Motor neuron (in vitro differentiated cells): ENCODE measurements around the gene STAC2. TPM values are rescaled to one million over a fixed set of nuclear protein-coding genes. Genes with fewer than 3 reads are reported as not detected.

Experiments used
- total RNA-seq, 8 experiments: library from RNA; unstranded; fragments of 300-600 nt; gene quantifications; 2 replicates each; pipeline versions ENCODE4 v1.2.3 to v1.2.4, GENCODE V29; 2022

Gene STAC2
- total RNA-seq, 8 experiments from 2014 or later = 0.20 to 4.5 (median 0.84) TPM

Other genes starting within 250 kb of the STAC2 start
- gene PLXDC1, start 74.3 kb downstream of the STAC2 start, total RNA-seq = 1 to 10 TPM in 4 of 8 experiments, under 1 TPM in 4; 0.37 to 4.3 (median 0.93) TPM
- under 1 TPM in 6 of 8 experiments, not detected in 2; 0.07 to 0.66 (median 0.23) TPM for gene ARL5C, start 59.8 kb downstream of the STAC2 start, total RNA-seq
- gene CACNB1, start 28.3 kb downstream of the STAC2 start, total RNA-seq = 10 to 100 TPM in 5 of 8 experiments, 1 to 10 TPM in 3; 1.9 to 19.3 (median 16.0) TPM
- 1,000 to 10,000 TPM; 2,038 to 3,335 (median 2,760) TPM for gene RPL19, start 25.7 kb downstream of the STAC2 start, total RNA-seq
- gene FBXL20, start 175.7 kb upstream of the STAC2 start, total RNA-seq = 10 to 100 TPM in 7 of 8 experiments, 1 to 10 TPM in 1; 7.6 to 21.7 (median 14.9) TPM
- gene MED1, start 225.3 kb upstream of the STAC2 start, total RNA-seq = 10 to 100 TPM; 20.1 to 54.8 (median 28.2) TPM
- 10 to 100 TPM; 21.7 to 82.3 (median 32.2) TPM for gene CDK12, start 235.5 kb upstream of the STAC2 start, total RNA-seq